ENCODE results near the gene GHRL. TPM values are rescaled to one million over a fixed set of nuclear protein-coding genes. Genes with fewer than 3 reads are reported as not detected.
A peak's percentile ranks its signal among the peaks of the same experiment; 100 is the strongest.

The GHRL gene
- total RNA-seq, 2 experiments from 2014 or later, result 0.32 to 0.42 TPM

- Histone ChIP-seq H3K4me2 (ENCODE audit: low read length) (no peak overlapping the region), H3K27ac (ENCODE audit: low read depth, low read length, poor library complexity, severe bottlenecking) (no peak overlapping the region), H3K79me2 (ENCODE audit: insufficient read depth, low read depth, low read length) (peaks cover 94% of the 10 kb centered on the region), H3K9me3 (ENCODE audit: low read length) (no peaks in the 10 kb centered on the region), H3K4me1 (ENCODE audit: insufficient read depth, low read length, poor library complexity, severe bottlenecking) (peaks cover 6% of the 10 kb centered on the region), H3K9me2 (ENCODE audit: insufficient read depth, low read length) (no peaks in the 10 kb centered on the region), H3K4me3 (ENCODE audit: low read depth, low read length, poor library complexity, severe bottlenecking) (no peak overlapping the region), H3K36me3 (ENCODE audit: insufficient read depth, low read length) (peaks cover 96% of the 10 kb centered on the region), H2AFZ (ENCODE audit: low read length) (no peak overlapping the region), H4K20me1 (ENCODE audit: insufficient read depth, low read length) (peaks cover 5% of the 10 kb centered on the region; the same call in 1 of the 2 replicates)
- POLR2A ChIA-PET, result interaction anchor here (0.7 kb wide), 1 partner anchor 226 kb away, joined by 3 read pairs; no protein-coding TSS in a partner anchor
- intact Hi-C loops (cut with micrococcal nuclease; ENCODE audit: unreplicated experiment), result no loop called here
- CTCF ChIA-PET (ENCODE audit: unreplicated experiment), result no interaction called here
- no peak for DNase-seq (ENCODE audit: low spot score)
- BruUV-seq (replicated peaks), result no TSS peak
- no peak for TF ChIP-seq EZH2phosphoT487 (IDR thresholded peaks at IDR 0.05; ENCODE audit: borderline replicate concordance, low read depth, low read length)
- TF ChIP-seq CTCF (conservative IDR thresholded peaks at IDR 0.05; ENCODE audit: low read length), result no peak
These were observed 36.9 kb downstream of the GHRL start for GRCh38 chr3:10255835-10256234.

DNA sequence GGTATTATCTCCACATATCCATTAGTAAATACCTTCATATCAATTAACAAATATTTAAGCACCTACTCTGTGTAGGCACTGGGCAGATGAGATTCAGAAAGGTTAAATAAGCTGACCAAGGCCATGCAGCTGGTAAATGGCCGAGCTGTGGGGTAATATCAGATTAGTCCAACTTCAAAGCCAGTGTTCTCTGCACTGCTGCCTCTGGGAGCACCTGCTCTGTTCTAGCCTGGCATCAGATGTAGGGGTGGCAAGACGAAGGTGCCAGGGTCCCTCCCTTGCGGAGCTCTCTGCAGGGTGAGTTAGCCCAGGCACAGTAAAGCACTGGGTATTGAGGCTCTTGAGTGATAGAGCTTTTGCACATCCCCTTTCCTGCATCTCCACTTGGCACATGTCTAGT lies 39.0 kb downstream of the GHRL start:
- Histone ChIP-seq H3K9me2 (ENCODE audit: insufficient read depth, low read length) (no peaks in the 10 kb centered on the region), H3K36me3 (ENCODE audit: insufficient read depth, low read length) (peaks cover 94% of the 10 kb centered on the region), H4K20me1 (ENCODE audit: insufficient read depth, low read length) (peaks cover 16% of the 10 kb centered on the region; the same call in 1 of the 2 replicates), H3K27ac (ENCODE audit: low read depth, low read length, poor library complexity, severe bottlenecking) (no peak overlapping the region), H3K9me3 (ENCODE audit: low read length) (no peaks in the 10 kb centered on the region), H3K4me3 (ENCODE audit: low read depth, low read length, poor library complexity, severe bottlenecking) (no peak overlapping the region), H2AFZ (ENCODE audit: low read length) (no peak overlapping the region), H3K79me2 (ENCODE audit: insufficient read depth, low read depth, low read length) (peaks cover 94% of the 10 kb centered on the region), H3K4me1 (ENCODE audit: insufficient read depth, low read length, poor library complexity, severe bottlenecking) (peaks cover 12% of the 10 kb centered on the region), H3K4me2 (ENCODE audit: low read length) (no peak overlapping the region)
- ChIA-PET CTCF (ENCODE audit: unreplicated experiment) (no interaction called here), POLR2A (interaction anchor here (0.5 to 1.4 kb wide), 2 partner anchors 15 to 137 kb away, joined by 3 to 4 read pairs; no protein-coding TSS in a partner anchor)
- intact Hi-C loops (cut with micrococcal nuclease; ENCODE audit: unreplicated experiment), result no loop called here
- no TSS peak for BruUV-seq (replicated peaks)
- TF ChIP-seq CTCF (conservative IDR thresholded peaks at IDR 0.05; ENCODE audit: low read length) (no peak), EZH2phosphoT487 (IDR thresholded peaks at IDR 0.05; ENCODE audit: borderline replicate concordance, low read depth, low read length) (no peak)
- DNase-seq (ENCODE audit: low spot score), result no peak

- no peak overlapping the region for H3K27ac ChIP-seq (ENCODE audit: low read depth, low read length, poor library complexity, severe bottlenecking)
- no peak for TF ChIP-seq CTCF (conservative IDR thresholded peaks at IDR 0.05; ENCODE audit: low read length)
- TF ChIP-seq EZH2phosphoT487 (IDR thresholded peaks at IDR 0.05; ENCODE audit: borderline replicate concordance, low read depth, low read length), result no peak
These were observed 41.7 kb downstream of the GHRL start for GRCh38 chr3:10251006-10251405.

More at GRCh38 chr3:10251006-10251405, 41.7 kb downstream of the GHRL start:
- peaks cover 70% of the 10 kb centered on the region for H3K79me2 ChIP-seq (ENCODE audit: insufficient read depth, low read depth, low read length)
- H3K4me2 ChIP-seq (ENCODE audit: low read length), result peak overlapping the region; percentile 95
- ChIA-PET POLR2A (interaction anchor here (1.1 to 1.3 kb wide), 2 partner anchors 10 to 166 kb away, joined by 3 read pairs; no protein-coding TSS in a partner anchor), CTCF (ENCODE audit: unreplicated experiment) (no interaction called here)
- H2AFZ ChIP-seq (ENCODE audit: low read length), result no peak overlapping the region
- peaks cover 16% of the 10 kb centered on the region; the same call in 1 of the 2 replicates for H4K20me1 ChIP-seq (ENCODE audit: insufficient read depth, low read length)
- peaks cover 3% of the 10 kb centered on the region; the same call in 1 of the 2 replicates for H3K9me3 ChIP-seq (ENCODE audit: low read length)
- intact Hi-C loops (cut with micrococcal nuclease; ENCODE audit: unreplicated experiment), result no loop called here
- peaks cover 69% of the 10 kb centered on the region for H3K36me3 ChIP-seq (ENCODE audit: insufficient read depth, low read length)
- H3K4me1 ChIP-seq (ENCODE audit: insufficient read depth, low read length, poor library complexity, severe bottlenecking), result peaks cover 21% of the 10 kb centered on the region
- H3K4me3 ChIP-seq (ENCODE audit: low read depth, low read length, poor library complexity, severe bottlenecking), result peak overlapping the region; percentile 88
- DNase-seq (ENCODE audit: low spot score), result no peak
- no TSS peak for BruUV-seq (replicated peaks)
- no peaks in the 10 kb centered on the region for H3K9me2 ChIP-seq (ENCODE audit: insufficient read depth, low read length)
